NCI-H446 treated with DMSO at 0.1 percent for 48 hours (cell line): ENCODE data around the gene CNGA1.
A peak's percentile ranks its signal among the peaks of the same experiment; 100 is the strongest.
"Not testable (repeated sequence)": the region's sequence is repeated elsewhere in the genome, so short reads cannot be mapped to it uniquely, and the experiment has no call there.

Source experiments
- DNase-seq: peaks from one replicate; lab custom pipeline; 2025; lab: John Stamatoyannopoulos, UW

CNGA1 gene

GRCh38 chr4:47954677-47955076 lies 61.8 kb downstream of the CNGA1 start:
- no peak for DNase-seq

DNA sequence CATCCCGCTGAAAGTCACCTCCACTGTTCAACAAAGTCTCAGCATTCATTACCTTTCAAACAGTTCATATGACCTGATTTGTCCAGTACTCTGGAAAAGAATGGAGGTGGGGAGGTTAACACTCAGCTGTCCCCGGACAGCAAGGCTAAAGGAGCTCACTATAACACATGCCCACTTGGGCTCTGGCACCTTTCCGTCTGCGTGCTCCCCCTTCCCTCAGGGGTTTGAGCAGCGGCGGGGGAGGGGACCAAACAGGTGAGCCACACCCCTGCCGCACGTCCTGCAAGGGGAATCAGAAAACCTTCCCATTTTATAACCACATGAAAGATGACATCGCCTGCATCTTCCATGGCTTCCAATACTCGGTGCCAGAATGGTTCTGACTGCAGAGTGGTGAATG lies 62.2 kb downstream of the CNGA1 start:
- DNase-seq = no peak

GRCh38 chr4:47945930-47946726 lies 70.4 kb downstream of the CNGA1 start:
- DNase-seq = no peak

DNA sequence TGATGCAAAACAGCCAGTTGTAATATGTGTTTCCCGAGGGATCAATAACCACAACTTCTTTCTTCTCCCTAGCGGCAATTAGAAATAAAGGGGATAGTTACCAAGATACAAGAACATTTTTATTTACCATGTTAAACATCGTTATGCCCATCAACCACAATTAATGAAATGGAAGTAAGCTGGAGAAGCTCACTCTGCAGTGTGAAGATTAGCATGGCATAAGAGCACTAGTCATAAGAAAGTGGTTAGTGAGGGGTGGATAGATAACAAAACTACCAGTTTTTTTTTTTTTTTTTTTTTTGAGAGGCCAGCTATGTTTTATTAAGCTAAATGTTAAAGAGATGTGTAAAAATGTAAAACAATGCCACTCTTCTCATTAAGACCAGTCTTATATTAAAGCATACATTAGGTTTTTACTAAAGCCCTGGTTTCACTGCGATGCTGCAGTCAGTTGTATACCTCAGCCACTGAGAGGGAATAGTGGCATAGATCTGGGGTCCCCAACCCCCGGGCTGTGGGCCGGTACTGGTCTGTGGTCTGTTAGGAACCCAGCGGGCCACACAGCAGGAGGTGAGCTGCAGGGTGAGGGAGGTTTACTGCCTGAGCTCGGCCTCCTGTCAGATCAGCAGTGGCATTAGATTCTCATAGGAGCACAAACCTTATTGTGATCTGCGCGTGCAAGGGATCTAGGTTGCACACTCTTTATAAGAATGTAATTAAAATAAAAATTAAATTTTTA lies 74.2 kb downstream of the CNGA1 start:
- DNase-seq = no peak

DNA sequence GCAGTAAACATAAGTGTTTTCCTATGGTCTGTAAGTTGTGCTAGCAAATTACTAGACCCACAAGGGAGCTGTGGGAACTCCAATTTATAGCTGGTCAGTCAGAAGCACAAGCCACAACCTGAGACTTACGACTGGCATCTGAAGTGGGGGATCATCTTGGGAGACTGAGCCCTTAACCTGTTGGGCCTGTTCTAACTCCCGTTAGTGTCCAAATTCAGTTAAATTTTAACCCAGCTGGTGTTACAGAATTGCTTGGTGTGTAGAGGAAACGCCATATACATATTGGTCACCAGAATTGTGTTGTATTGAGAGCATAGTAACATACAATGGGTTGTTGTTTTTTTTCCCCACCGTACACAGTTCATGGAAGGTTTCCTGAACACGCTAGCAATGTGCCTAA lies 77.0 kb downstream of the CNGA1 start:
- no peak for DNase-seq

DNA sequence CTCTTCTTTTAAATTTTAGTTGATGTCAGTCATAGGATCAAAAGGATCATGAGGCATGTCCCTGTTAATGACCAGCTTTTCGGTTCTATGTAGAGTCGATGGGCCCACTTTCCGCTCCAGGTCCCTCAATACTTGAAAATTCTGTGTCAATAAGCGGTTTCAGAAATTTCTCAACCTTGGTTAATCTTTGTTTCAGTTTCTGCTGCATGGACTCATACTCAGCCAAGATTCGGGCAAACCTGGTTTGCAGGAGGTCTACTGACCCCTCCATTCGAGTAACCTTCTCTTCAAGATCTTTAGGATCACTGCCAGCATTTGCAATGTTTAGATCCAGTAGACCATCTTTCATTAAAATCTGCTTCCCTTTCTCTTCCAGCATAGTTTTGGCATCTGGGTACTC lies 80.1 kb downstream of the CNGA1 start:
- DNase-seq = no peak

DNA sequence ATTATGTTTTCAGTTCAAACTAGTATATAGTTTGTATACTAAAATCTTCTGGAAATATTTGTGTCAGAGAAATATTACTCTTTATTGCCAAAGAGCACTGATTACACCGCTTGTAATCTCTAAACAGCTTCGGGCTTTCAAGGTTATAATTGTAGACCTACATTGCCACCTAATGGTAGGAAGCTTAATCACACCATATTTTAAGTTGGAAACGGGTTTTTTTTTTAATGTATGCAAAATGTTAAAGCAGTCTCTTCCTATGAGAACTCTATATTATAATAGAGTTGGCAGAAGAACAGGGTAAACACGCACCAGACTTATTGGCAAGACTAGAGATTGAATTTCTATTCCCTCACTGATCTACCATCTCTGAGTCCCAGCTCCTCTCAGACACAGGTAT lies 82.6 kb downstream of the CNGA1 start:
- DNase-seq = peak; percentile 18

- no peak for DNase-seq
Measured at GRCh38 chr4:47930971-47931804, 85.3 kb downstream of the CNGA1 start.

GRCh38 chr4:47929682-47930201 lies 86.7 kb downstream of the CNGA1 start:
- DNase-seq = no peak

DNA sequence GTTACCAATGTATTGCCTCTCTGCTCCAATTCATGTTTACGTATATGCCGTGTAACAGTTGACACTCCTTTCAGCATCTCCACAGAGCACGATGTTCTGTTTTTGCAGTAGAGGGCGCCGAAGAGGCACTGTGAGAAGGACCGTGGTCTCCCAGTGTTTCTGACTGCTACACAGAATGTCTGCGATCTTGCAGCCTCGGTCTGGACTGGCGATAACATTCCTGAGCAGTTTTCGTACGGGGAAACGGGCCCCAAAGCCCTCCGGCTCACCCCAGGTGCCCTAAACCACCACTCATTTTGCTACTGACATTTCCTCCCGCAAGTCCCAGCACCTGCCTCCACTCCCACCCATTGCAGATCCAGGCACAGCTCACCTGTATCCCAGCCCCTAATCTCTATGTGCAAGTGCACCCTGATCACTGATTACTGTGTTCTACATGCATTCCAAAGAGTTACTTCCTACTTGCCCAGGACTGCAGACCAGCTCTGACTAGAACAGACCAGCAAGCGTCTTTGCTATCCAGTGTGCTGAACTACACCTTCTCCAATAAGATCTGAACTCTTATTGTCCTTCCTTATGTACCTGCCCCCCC lies 89.7 kb downstream of the CNGA1 start:
- DNase-seq = peak; percentile 11

DNA sequence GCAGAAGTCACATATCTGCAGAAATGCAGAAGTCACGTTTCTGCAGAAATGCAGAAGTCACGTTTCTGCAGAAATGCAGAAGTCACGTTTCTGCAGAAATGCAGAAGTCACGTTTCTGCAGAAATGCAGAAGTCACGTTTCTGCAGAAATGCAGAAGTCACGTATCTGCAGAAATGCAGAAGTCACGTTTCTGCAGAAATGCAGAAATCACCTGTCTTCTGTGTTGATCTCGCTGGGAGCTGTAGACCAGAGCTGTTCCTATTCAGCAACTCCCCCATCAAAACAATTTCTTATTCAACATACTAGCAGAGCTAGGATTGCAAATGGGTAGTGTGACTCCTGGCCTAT lies 93.2 kb downstream of the CNGA1 start:
- not testable (repeated sequence) for DNase-seq

DNA sequence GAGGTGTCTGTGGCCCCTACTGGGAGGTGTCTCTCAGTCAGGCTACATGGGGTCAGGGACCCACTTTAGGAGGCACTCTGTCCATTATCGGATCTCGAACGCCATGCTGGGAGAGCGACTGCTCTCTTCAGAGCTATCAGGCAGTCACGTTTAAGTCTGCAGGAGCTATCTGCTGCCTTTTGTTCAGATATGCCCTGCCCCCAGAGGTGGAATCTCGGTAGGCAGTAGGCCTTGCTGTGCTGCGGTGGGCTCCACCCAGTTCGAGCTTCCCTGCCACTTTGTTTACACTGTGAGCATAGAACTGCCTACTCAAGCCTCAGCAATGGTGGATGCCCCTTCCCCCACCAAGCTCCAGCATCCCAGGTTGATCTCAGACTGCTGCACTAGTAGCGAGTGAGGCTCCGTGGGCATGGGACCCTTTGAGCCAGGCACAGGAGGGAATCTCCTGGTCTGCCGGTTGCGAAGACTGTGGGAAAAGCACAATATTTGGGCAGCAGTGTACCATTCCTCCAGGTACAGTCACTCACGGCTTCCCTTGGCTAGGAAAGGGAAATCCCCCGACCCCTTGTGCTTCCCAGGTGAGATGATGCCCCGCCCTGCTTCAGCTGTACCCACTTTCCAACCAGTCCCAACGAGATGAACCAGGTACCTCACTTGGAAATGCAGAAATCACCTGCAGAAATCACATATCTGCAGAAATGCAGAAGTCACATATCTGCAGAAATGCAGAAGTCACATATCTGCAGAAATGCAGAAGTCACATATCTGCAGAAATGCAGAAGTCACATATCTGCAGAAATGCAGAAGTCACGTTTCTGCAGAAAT lies 93.8 kb downstream of the CNGA1 start:
- DNase-seq = not testable (repeated sequence)

- DNase-seq = not testable (repeated sequence)
Measured at GRCh38 chr4:47917163-47917562, 99.3 kb downstream of the CNGA1 start.

DNA sequence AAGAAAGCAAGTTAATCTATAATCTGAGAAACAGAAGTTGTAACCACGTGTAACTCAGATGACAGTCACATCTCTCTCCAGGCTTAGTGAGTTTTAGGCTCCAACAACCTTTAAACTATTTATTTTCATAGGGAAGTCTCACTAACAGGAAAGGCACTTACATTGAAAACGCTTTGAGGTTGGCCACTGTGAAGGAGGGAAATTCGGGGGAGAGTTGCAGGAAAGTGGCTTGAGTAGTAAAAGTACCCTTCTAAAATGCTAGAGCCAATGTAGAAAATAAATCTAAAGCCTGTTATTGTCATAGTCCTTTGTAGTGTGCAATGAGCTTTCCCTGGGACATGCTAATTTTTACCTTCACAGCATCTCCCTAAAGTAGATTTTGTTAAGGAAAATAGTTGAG lies 101.1 kb downstream of the CNGA1 start:
- DNase-seq = no peak

DNA sequence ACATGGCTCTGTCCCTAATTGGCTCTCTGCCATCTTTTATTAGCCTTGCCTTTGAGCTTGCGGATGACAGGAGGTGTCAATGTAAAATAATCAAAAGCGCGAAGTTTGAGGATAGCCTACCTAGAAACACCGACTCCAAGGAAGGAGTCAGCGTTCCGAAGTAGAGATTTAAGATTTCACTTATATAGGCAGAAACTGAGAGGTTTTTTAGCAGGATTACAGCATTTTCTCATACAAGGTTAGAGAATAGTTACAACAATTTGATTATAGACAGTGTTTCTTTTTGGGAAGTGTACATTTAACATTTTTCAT lies 101.6 kb downstream of the CNGA1 start:
- no peak for DNase-seq

GRCh38 chr4:47914220-47914925 lies 102.1 kb downstream of the CNGA1 start, which contains the start of gene NFXL1:
Gene NFXL1, minus strand, starts transcription at chr4:47914583. Its CDS starts 380 bp downstream, at chr4:47914203.
- DNase-seq = peak; percentile 88

GRCh38 chr4:47913861-47914219 lies 102.6 kb downstream of the CNGA1 start:
- no peak for DNase-seq

- DNase-seq = no peak
Measured at GRCh38 chr4:47913330-47913729, 103.2 kb downstream of the CNGA1 start.

GRCh38 chr4:47907089-47907646 lies 109.3 kb downstream of the CNGA1 start:
- no peak for DNase-seq

- DNase-seq = no peak
Measured at GRCh38 chr4:47899639-47900038, 116.8 kb downstream of the CNGA1 start.
